ENCODE results near the gene XRCC4.
"Not testable (repeated sequence)": the region's sequence is repeated elsewhere in the genome, so short reads cannot be mapped to it uniquely, and the experiment has no call there.

XRCC4 gene

GRCh38 chr5:83151821-83152220, 74.5 kb downstream of the XRCC4 start:
- no peak overlapping the region for H3K4me3 ChIP-seq (ENCODE audit: low read depth, low read length)

DNA sequence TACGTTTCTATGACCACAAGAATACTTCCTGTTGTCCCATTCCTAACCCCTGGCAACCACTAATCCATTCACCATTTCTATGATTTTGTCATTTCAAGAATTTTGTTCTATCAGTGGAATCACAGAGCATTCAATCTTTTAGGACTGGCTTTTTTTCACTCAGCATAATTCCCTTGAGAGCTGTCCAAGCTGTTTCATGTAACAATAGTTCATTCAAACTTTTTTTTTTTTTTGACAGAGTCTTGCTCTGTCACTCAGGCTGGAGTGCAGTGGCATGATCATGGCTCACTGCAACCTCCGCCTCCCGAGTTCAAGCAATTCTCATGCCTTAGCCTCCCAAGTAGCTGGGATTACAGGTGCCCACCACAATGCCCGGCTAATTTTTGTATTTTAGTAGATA, 75.6 kb downstream of the XRCC4 start:
- not testable (repeated sequence) for H3K4me3 ChIP-seq (ENCODE audit: low read depth, low read length)

More at GRCh38 chr5:83151821-83152220, 74.5 kb downstream of the XRCC4 start:
- no peak for TF ChIP-seq CTCF (IDR thresholded peaks at IDR 0.05; ENCODE audit: low read depth, low read length)

GRCh38 chr5:83156001-83156400, 78.7 kb downstream of the XRCC4 start:
- no peak overlapping the region for H3K4me3 ChIP-seq (ENCODE audit: low read depth, low read length)
- TF ChIP-seq CTCF (IDR thresholded peaks at IDR 0.05; ENCODE audit: low read depth, low read length), result no peak

DNA sequence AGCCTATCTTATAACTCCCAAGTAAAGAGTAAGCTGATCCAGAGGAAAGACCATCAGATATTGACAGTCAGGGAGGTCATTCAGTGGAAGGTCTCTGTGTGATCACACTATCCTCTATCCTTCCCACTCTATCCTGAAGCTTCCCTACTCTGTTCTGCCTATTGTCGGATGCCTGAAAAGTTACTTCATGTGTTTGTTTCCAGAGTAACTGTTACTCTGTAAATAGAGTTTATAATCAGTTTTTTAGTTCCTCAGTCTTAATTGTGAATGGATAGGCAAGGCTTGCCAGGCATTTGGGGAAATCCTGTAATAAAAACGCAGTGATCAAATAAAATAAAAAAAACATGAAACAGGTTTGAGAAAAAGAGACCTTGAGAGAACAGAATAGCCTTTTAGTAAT, 79.8 kb downstream of the XRCC4 start:
- no peak for TF ChIP-seq CTCF (IDR thresholded peaks at IDR 0.05; ENCODE audit: low read depth, low read length)
- H3K4me3 ChIP-seq (ENCODE audit: low read depth, low read length), result no peak overlapping the region

- H3K4me3 ChIP-seq (ENCODE audit: low read depth, low read length), result no peak overlapping the region
- no peak for TF ChIP-seq CTCF (IDR thresholded peaks at IDR 0.05; ENCODE audit: low read depth, low read length)
Observed at GRCh38 chr5:83162601-83163000, 85.3 kb downstream of the XRCC4 start.

- H3K4me3 ChIP-seq (ENCODE audit: low read depth, low read length), result no peak overlapping the region
- no peak for TF ChIP-seq CTCF (IDR thresholded peaks at IDR 0.05; ENCODE audit: low read depth, low read length)
Observed at GRCh38 chr5:83167538-83167937, 90.2 kb downstream of the XRCC4 start.

GRCh38 chr5:83169571-83170337, 92.4 kb downstream of the XRCC4 start:
- no peak for TF ChIP-seq CTCF (IDR thresholded peaks at IDR 0.05; ENCODE audit: low read depth, low read length)
- no peak overlapping the region for H3K4me3 ChIP-seq (ENCODE audit: low read depth, low read length)

- H3K4me3 ChIP-seq (ENCODE audit: low read depth, low read length), result no peak overlapping the region
- TF ChIP-seq CTCF (IDR thresholded peaks at IDR 0.05; ENCODE audit: low read depth, low read length), result no peak
Observed at GRCh38 chr5:83172011-83172410, 94.7 kb downstream of the XRCC4 start.
